Activated B cell treated with CpG ODN at 0.5 μM for 24 hours (primary cell): ENCODE results near the gene TMEM187. TPM values are rescaled to one million over a fixed set of nuclear protein-coding genes. Genes with fewer than 3 reads are reported as not detected.
A peak's percentile ranks its signal among the peaks of the same experiment; 100 is the strongest.

ENCODE experiments used
- ATAC-seq: fragments of 200-7000 bp; cut with Tn5 transposase; one replicate; pipeline ENCODE4 v1.10.0; 2021; ENCODE audit warnings: low read depth, mild to moderate bottlenecking, moderate library complexity
- CTCF ChIA-PET: fragments of 350-600 bp; sonication (Branson Sonifier 250); formaldehyde crosslinking; loops from one replicate; lab custom pipeline; 2021; ENCODE audit warnings: antibody characterized with exemption; lab: Charles Lee
- POLR2A ChIA-PET: fragments of 350-600 bp; sonication (Branson Sonifier 250); formaldehyde crosslinking; loops from one replicate; lab custom pipeline; 2021; ENCODE audit warnings: antibody characterized with exemption; lab: Charles Lee
- DNase-seq: peaks from one replicate; pipeline ENCODE4 v3.0.0; 2022
- H3K27ac Mint-ChIP-seq: one replicate; pipeline ENCODE4 v1.8.0; 2020; ENCODE audit warnings: mixed read lengths
- H3K27me3 Mint-ChIP-seq: one replicate; pipeline ENCODE4 v1.8.0; 2021; ENCODE audit warnings: mixed read lengths
- H3K36me3 Mint-ChIP-seq: one replicate; pipeline ENCODE4 v1.8.0; 2021; ENCODE audit warnings: low read depth, mixed read lengths
- H3K4me1 Mint-ChIP-seq: one replicate; pipeline ENCODE4 v1.8.0; 2021; ENCODE audit warnings: mixed read lengths
- H3K4me3 Mint-ChIP-seq: one replicate; pipeline ENCODE4 v1.8.0; 2020; ENCODE audit warnings: mild to moderate bottlenecking, mixed read lengths
- H3K9me3 Mint-ChIP-seq: one replicate; pipeline ENCODE4 v1.8.0; 2020; ENCODE audit warnings: mixed read lengths
- intact Hi-C: fragments of 100-400 bp; cut with micrococcal nuclease; formaldehyde crosslinking; loops from one replicate; pipeline ENCODE4 v1.15.1; 2024
- total RNA-seq: library from RNA; stranded (reverse); gene quantifications from 2 replicates; pipeline ENCODE4 v1.2.3, GENCODE V29; 2022
- TF ChIP-seq, protein P1 (sequence below): fragments of 200-600 bp; IDR thresholded peaks from one replicate; pipeline ENCODE4 v1.8.0; 2022; ENCODE audit warnings: antibody characterized with exemption, mild to moderate bottlenecking

TMEM187 gene
- total RNA-seq, 1 donor from 2014 or later = 2.9 TPM

DNA sequence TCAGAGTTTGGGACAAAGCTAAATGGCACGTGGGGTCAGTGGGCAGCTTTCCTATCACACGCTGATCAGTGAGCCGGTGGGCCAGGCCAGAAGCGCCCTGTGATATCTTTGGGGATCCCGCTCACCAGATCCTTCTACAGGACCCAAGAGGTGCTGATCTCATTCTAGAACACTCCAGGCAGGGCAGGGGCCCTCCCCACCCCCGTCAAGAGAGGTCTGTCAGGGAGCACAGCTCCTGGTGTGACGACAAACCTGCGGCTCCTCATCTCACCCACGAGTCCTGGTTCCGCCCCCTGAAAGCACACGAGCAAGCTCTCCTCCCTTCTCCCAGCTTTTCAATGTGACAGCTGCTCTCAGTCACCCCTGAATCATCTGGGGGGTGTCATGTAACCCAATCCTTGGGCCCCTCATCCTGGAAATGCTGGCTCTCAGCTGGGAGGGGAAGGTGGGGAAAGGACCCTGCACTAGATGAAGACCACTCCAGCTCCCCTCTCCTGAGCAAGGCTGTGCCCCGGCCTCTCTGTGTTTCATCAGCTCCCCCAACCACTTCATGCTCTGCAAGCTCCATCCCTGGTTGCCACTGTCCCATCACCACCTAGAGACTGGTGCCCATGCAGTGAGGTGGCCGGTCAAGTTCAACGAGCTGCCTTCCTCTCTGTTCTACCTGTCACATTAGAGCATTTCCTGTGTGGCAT lies 5.6 kb upstream of the TMEM187 start:
- intact Hi-C loops = loop anchor here (2.0 kb wide), 2 partner anchors 14 to 568 kb away; no protein-coding TSS in a partner anchor
- Mint-ChIP-seq H3K4me3 (peak overlapping the region; percentile 75), H3K36me3 (peaks cover 26% of the 10 kb centered on the region), H3K27ac (peak overlapping the region; percentile 79), H3K27me3 (no peaks in the 10 kb centered on the region), H3K4me1 (peaks cover 51% of the 10 kb centered on the region), H3K9me3 (no peaks in the 10 kb centered on the region)
- DNase-seq (no peak), ATAC-seq (no peak)
- TF ChIP-seq, protein P1, sequence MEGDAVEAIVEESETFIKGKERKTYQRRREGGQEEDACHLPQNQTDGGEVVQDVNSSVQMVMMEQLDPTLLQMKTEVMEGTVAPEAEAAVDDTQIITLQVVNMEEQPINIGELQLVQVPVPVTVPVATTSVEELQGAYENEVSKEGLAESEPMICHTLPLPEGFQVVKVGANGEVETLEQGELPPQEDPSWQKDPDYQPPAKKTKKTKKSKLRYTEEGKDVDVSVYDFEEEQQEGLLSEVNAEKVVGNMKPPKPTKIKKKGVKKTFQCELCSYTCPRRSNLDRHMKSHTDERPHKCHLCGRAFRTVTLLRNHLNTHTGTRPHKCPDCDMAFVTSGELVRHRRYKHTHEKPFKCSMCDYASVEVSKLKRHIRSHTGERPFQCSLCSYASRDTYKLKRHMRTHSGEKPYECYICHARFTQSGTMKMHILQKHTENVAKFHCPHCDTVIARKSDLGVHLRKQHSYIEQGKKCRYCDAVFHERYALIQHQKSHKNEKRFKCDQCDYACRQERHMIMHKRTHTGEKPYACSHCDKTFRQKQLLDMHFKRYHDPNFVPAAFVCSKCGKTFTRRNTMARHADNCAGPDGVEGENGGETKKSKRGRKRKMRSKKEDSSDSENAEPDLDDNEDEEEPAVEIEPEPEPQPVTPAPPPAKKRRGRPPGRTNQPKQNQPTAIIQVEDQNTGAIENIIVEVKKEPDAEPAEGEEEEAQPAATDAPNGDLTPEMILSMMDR = no peak
- POLR2A ChIA-PET = interaction anchor here (0.6 to 8.1 kb wide), 8 partner anchors 11 to 431 kb away, joined by 3 to 114 read pairs (median 3); partner anchors contain the start of gene ARHGAP4
- CTCF ChIA-PET = interaction anchor here (0.9 to 1.3 kb wide), 4 partner anchors 14 to 44 kb away, joined by 3 read pairs; no protein-coding TSS in a partner anchor

DNA sequence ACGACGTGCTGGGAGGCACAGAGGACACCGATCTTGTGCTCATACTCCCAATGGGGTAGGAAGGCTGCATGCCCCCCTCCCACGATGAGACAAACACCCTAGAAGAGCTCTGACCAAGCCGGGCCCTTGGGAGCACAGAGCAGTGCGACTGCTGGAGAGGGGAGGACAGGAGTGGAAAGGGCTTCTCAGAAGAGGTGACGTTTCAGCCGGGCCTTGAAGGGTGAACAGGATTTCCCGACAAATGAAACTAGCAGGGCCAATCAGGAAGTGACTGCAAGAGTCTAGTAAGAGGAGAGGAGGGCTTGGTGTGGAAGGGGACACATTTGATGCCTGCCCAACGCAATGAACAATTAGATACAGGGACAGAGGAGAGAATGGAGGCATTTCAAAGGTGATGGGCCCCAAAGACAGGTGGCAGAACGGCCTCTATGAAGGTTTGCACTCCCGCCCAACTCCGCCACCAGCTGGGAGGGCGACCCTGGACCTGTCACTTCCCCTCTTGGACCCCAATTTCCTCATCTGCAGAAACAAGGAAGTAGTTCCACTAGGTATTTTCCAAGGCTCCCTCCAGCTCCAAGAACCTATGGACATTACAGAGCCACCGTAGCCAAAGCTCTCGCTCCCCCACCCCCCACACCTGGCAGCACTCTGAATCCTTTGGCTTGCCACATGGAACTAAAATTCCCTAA lies 4.9 kb upstream of the TMEM187 start:
- TF ChIP-seq, protein P1 = no peak
- peaks cover 23% of the 10 kb centered on the region for H3K36me3 Mint-ChIP-seq
- intact Hi-C loops = loop anchor here (2.0 kb wide), 2 partner anchors 15 to 567 kb away; no protein-coding TSS in a partner anchor
- no peaks in the 10 kb centered on the region for H3K27me3 Mint-ChIP-seq
- ChIA-PET CTCF (interaction anchor here (1.1 to 1.4 kb wide), 4 partner anchors 15 to 44 kb away, joined by 3 to 8 read pairs (median 3); no protein-coding TSS in a partner anchor), POLR2A (interaction anchor here (0.7 to 8.1 kb wide), 6 partner anchors 18 to 430 kb away, joined by 3 to 114 read pairs (median 3); partner anchors contain the start of gene ARHGAP4)
- peak overlapping the region; percentile 79 for H3K27ac Mint-ChIP-seq
- peaks cover 51% of the 10 kb centered on the region for H3K4me1 Mint-ChIP-seq
- no peaks in the 10 kb centered on the region for H3K9me3 Mint-ChIP-seq
- ATAC-seq = no peak
- peak; percentile 18 for DNase-seq
- H3K4me3 Mint-ChIP-seq = peak overlapping the region; percentile 75

DNA sequence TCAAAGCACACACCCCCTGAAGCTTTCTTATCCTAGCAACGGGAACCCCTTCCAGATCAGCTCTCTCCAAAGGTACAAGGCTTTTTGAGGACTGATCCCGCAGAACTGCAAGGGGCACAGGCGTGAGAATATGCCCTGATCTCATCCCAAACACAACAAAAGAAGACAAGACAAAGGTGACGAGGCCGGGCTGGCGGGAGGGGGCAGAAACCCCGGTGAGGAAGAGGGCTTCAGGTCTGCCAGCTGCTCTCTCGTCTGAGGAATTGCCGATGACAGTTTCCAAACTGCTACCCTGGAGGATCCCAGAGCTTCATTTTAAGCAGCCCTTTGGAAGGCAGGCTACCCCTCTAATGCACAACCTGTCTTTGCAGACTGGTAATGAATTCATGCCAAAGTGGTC lies 4.3 kb upstream of the TMEM187 start:
- H3K9me3 Mint-ChIP-seq = no peaks in the 10 kb centered on the region
- ChIA-PET CTCF (interaction anchor here (1.3 to 1.6 kb wide), 3 partner anchors 21 to 45 kb away, joined by 3 to 8 read pairs (median 6); no protein-coding TSS in a partner anchor), POLR2A (interaction anchor here (0.7 to 8.1 kb wide), 6 partner anchors 34 to 52 kb away, joined by 3 to 114 read pairs (median 4); partner anchors contain the start of genes ARHGAP4 and IRAK1)
- TF ChIP-seq, protein P1 = no peak
- intact Hi-C loops = no loop called here
- no peak for ATAC-seq
- peak overlapping the region; percentile 75 for H3K4me3 Mint-ChIP-seq
- H3K4me1 Mint-ChIP-seq = peaks cover 54% of the 10 kb centered on the region
- H3K36me3 Mint-ChIP-seq = peaks cover 19% of the 10 kb centered on the region
- no peak for DNase-seq
- H3K27me3 Mint-ChIP-seq = no peaks in the 10 kb centered on the region
- peak overlapping the region; percentile 79 for H3K27ac Mint-ChIP-seq

DNA sequence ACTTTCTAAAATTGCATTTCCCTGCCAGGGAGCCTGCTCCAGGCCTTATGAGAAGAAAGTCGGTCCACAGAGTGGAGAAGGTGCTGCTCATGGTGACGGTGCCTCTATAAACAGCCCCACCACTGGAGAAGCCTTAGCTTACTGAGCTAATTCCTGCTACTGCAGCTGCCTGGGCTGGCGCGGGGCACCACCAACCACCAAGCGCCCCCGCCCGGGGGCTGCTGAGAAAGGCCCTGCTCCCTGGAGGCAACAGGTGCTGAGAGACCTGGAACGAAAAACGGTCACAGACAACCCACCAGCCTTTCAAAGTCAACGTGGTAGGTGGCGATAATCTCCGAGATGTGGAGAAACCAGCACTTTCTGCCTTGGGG lies 3.8 kb upstream of the TMEM187 start:
- Mint-ChIP-seq H3K27ac (peak overlapping the region; percentile 18), H3K4me3 (peak overlapping the region; percentile 100), H3K4me1 (peaks cover 58% of the 10 kb centered on the region), H3K9me3 (no peaks in the 10 kb centered on the region), H3K27me3 (no peaks in the 10 kb centered on the region), H3K36me3 (peaks cover 17% of the 10 kb centered on the region)
- ATAC-seq (no peak), DNase-seq (no peak)
- CTCF ChIA-PET = interaction anchor here (1.0 to 1.6 kb wide), 3 partner anchors 21 to 45 kb away, joined by 3 to 8 read pairs (median 6); no protein-coding TSS in a partner anchor
- intact Hi-C loops = loop anchor here (1.0 kb wide), 1 partner anchor 83 kb away; no protein-coding TSS in a partner anchor
- POLR2A ChIA-PET = interaction anchor here (0.9 to 8.1 kb wide), 7 partner anchors 7 to 51 kb away, joined by 3 to 114 read pairs (median 4); partner anchors contain the start of genes ARHGAP4 and IRAK1
- TF ChIP-seq, protein P1 = no peak
